Adrenal gland (tissue), 19 donors: ENCODE measurements around the gene TBC1D9. TPM values are rescaled to one million over a fixed set of nuclear protein-coding genes. Genes with fewer than 3 reads are reported as not detected.
A peak's percentile ranks its signal among the peaks of the same experiment; 100 is the strongest.

Experiments
- DNase-seq, 7 donors: peaks; one replicate each; pipeline ENCODE4 v3.0.0-alpha.2; 2019 to 2020
- H3K27ac ChIP-seq, 5 donors: fragments of 200-600 bp; sonication (generic) in 4 of 5; 1 replicate in 3 of 5; 2 replicates in 2 of 5; pipeline versions ENCODE4 v1.5.1 to v1.8.0; 2016 to 2020; ENCODE audit warnings: mild to moderate bottlenecking in 1 of 5
- H3K27me3 ChIP-seq: fragments of 200-600 bp; 2 replicates; pipeline ENCODE4 v1.8.0; 2021
- H3K36me3 ChIP-seq, 2 donors: fragments of 200-600 bp; replicated peaks in 1 of 2; 1 replicate in 1 of 2; 2 replicates in 1 of 2; pipeline versions ENCODE4 v1.5.1 to v1.8.0; 2018 to 2022
- H3K4me1 ChIP-seq, 2 donors: fragments of 200-600 bp; replicated peaks in 1 of 2; 1 replicate in 1 of 2; 2 replicates in 1 of 2; pipeline versions ENCODE4 v1.5.1 to v1.8.0; 2018 to 2021
- H3K4me3 ChIP-seq, 4 donors: fragments of 200-600 bp; sonication (generic) in 3 of 4; one replicate each; pipeline ENCODE4 v1.5.1; 2016 to 2018
- H3K9me3 ChIP-seq, 3 donors: fragments of 200-600 bp; sonication (generic) in 1 of 3; replicated peaks in 1 of 3; 1 replicate in 2 of 3; 2 replicates in 1 of 3; pipeline versions ENCODE4 v1.5.1 to v1.8.0; 2016 to 2021
- POLR2A ChIP-seq, 2 donors: fragments of 450-650 bp; IDR thresholded peaks; one replicate each; pipeline ENCODE4 v1.6.1; 2017; ENCODE audit warnings: antibody characterized with exemption in 2 of 2, mild to moderate bottlenecking in 2 of 2, moderate library complexity in 1 of 2
- WGBS, 4 donors: extraction: QIAGEN DNeasy Blood & Tissue Kit in 2 of 4; methylation state at CpG; one replicate each; pipeline versions ENCODE4 v1.1.5 to v1.1.7; 2013 to 2017; 5-methylcytosine and 5-hydroxymethylcytosine counted together
- intact Hi-C, 2 donors: fragments of 100-400 bp; cut with DNase I; formaldehyde crosslinking; loops; one replicate each; pipeline versions ENCODE4 v1.14.1 to v1.15.0; 2022 to 2023
- long read RNA-seq, 10 donors: library from polyadenylated mRNA in 3 of 10; unstranded in 2 of 10; stranded (forward) in 1 of 10; transcript quantifications; one replicate each; pipeline ENCODE4 v2.0.0 and lab custom pipeline, GENCODE V29; 2021 to 2026
- polyA plus RNA-seq, 3 donors: library from polyadenylated mRNA; stranded (reverse); fragments of 200-250 nt in 2 of 3; fragments of 350-450 nt in 1 of 3; fragmentation: Illumina TruSeq in 1 of 3; extraction: RNeasy Lipid Tissue Mini Kit (QIAGEN cat#74804) in 1 of 3; gene quantifications; one replicate each; pipeline ENCODE4 v1.2.3, GENCODE V29; 2013 to 2014
- total RNA-seq, 9 donors: library from RNA; depleted of rRNA in 4 of 9; stranded (reverse); fragments of >200 nt in 4 of 9; fragments of 120-200 nt in 1 of 9; fragmentation: NEBNext Ultra II Directional in 1 of 9; extraction: Animal tissue kit (Norgen Biotek cat#: 25700) in 1 of 9; gene quantifications; one replicate each; pipeline versions ENCODE4 v1.1.0 to v1.2.4, GENCODE V29; 2013 to 2023
- TF ChIP-seq, protein P1 (sequence below), 6 experiments: fragments of 450-650 bp in 4 of 6; fragments of 200-600 bp in 2 of 6; sonication (generic) in 1 of 6; IDR thresholded peaks; 1 replicate in 5 of 6; 2 replicates in 1 of 6; pipeline versions ENCODE4 v1.5.1 to v1.8.0; 2016 to 2021; ENCODE audit warnings: antibody characterized with exemption in 6 of 6, mild to moderate bottlenecking in 2 of 6, moderate library complexity in 1 of 6
- donor health status: healthy with polysubstance abuse.
- donor health status: Bipolar disorder and iron deficiency.
- donor health status: DM: yes; HTN: yes; CAD: no.
- donor health status: DM: no; HTN: no; CAD: no.
- donor health status: DM: no; HTN: no; CAD: no.
- donor health status: DM: yes; HTN: yes; CAD: no.

The TBC1D9 gene
- 10 to 100 TPM in 8 of 9 donors, 1 to 10 TPM in 1; 8.2 to 27.7 (median 15.6) TPM for total RNA-seq
- polyA plus RNA-seq = 10 to 100 TPM in 1 of 3 donors, 1 to 10 TPM in 2; 3.8 to 14.4 (median 7.5) TPM
- long read RNA-seq, donor 1 = 0 reads
- long read RNA-seq, donor 2, partial matches to known transcripts = 6 of 6 reads
- long read RNA-seq, donor 2, other reads (novel, unspliced or antisense) = 0 of 6 reads
- long read RNA-seq, donor 3 = 0 reads
- long read RNA-seq, donor 4 = 0 reads
- long read RNA-seq, donor 5, full-length matches to known transcripts = 18 of 26 reads
- long read RNA-seq, donor 5, partial matches to known transcripts = 6 of 26 reads
- long read RNA-seq, donor 5, other reads (novel, unspliced or antisense) = 2 of 26 reads
- long read RNA-seq, donor 6, partial matches to known transcripts = 2 of 5 reads
- long read RNA-seq, donor 6, other reads (novel, unspliced or antisense) = 3 of 5 reads
- long read RNA-seq, donor 7 = 0 reads
- long read RNA-seq, donor 8 = 0 reads
- long read RNA-seq, donor 9 = 0 reads
- long read RNA-seq, donor 10 = 0 reads

GRCh38 chr4:140756319-140757231 lies at the start of gene TBC1D9:
Gene TBC1D9 (minus strand): TSS chr4:140756385. CDS start chr4:140756045, 340 bp downstream.
- Histone ChIP-seq H3K27me3 (no peaks in the 10 kb centered on the region), H3K27ac (peak within 1 kb of the TSS; percentile 37 to 98 (median 79)), H3K4me3 (peak within 1 kb of the TSS; percentile 26 to 86 (median 46)), H3K36me3 (no peaks in the 10 kb centered on the region), H3K9me3 (no peaks in the 10 kb centered on the region), H3K4me1 (peaks cover 0 to 17% of the 10 kb centered on the region in 2 donors)
- DNase-seq = peak; percentile 73 to 89 (median 80)
- intact Hi-C loops = no loop called here
- 0% methylated on average over 13 to 73 of the region's 73 CpGs for WGBS, 4 donors
- TF ChIP-seq, protein P1, sequence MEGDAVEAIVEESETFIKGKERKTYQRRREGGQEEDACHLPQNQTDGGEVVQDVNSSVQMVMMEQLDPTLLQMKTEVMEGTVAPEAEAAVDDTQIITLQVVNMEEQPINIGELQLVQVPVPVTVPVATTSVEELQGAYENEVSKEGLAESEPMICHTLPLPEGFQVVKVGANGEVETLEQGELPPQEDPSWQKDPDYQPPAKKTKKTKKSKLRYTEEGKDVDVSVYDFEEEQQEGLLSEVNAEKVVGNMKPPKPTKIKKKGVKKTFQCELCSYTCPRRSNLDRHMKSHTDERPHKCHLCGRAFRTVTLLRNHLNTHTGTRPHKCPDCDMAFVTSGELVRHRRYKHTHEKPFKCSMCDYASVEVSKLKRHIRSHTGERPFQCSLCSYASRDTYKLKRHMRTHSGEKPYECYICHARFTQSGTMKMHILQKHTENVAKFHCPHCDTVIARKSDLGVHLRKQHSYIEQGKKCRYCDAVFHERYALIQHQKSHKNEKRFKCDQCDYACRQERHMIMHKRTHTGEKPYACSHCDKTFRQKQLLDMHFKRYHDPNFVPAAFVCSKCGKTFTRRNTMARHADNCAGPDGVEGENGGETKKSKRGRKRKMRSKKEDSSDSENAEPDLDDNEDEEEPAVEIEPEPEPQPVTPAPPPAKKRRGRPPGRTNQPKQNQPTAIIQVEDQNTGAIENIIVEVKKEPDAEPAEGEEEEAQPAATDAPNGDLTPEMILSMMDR (IDR thresholded peaks at IDR 0.05) = peak in 1 of 6 experiments; percentile 1
- peak; percentile 7 to 60 for TF ChIP-seq POLR2A (IDR thresholded peaks at IDR 0.05)

DNA sequence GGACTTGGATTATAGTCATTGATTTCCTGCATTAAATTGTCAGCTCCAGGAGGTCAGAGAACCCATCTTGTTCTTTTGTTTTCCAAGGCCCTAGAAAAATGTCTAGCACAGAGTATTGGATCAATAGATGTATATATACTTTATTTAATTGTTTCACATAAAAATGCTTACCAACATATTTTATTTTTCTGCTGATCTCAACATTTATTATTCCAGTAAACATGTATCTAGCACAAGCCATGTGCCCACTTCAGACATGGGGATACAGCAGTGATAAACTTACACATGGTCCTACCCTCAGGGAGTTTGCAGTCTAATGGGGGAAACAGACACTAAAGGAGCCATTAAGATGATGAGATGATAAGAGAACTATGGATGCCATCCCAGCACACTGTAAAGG lies 49.1 kb upstream of the TBC1D9 start:
- Histone ChIP-seq H3K9me3 (no peaks in the 10 kb centered on the region), H3K4me3 (no peak overlapping the region), H3K36me3 (no peaks in the 10 kb centered on the region), H3K27me3 (no peaks in the 10 kb centered on the region), H3K27ac (no peak overlapping the region), H3K4me1 (no peaks in the 10 kb centered on the region)
- DNase-seq = no peak
- TF ChIP-seq, protein P1 (IDR thresholded peaks at IDR 0.05) = no peak
- TF ChIP-seq POLR2A (IDR thresholded peaks at IDR 0.05) = no peak
- intact Hi-C loops = no loop called here

- intact Hi-C loops = no loop called here
- Histone ChIP-seq H3K27ac (no peak overlapping the region), H3K36me3 (no peaks in the 10 kb centered on the region), H3K9me3 (no peaks in the 10 kb centered on the region), H3K4me3 (no peak overlapping the region), H3K27me3 (no peaks in the 10 kb centered on the region), H3K4me1 (no peaks in the 10 kb centered on the region)
- TF ChIP-seq, protein P1 (IDR thresholded peaks at IDR 0.05) = no peak
- no peak for TF ChIP-seq POLR2A (IDR thresholded peaks at IDR 0.05)
- WGBS, 4 donors = 95 to 98% (median 96%) methylated on average over 5 of the region's 5 CpGs
- no peak for DNase-seq
Observed at GRCh38 chr4:140802591-140802990, 46.4 kb upstream of the TBC1D9 start.

DNA sequence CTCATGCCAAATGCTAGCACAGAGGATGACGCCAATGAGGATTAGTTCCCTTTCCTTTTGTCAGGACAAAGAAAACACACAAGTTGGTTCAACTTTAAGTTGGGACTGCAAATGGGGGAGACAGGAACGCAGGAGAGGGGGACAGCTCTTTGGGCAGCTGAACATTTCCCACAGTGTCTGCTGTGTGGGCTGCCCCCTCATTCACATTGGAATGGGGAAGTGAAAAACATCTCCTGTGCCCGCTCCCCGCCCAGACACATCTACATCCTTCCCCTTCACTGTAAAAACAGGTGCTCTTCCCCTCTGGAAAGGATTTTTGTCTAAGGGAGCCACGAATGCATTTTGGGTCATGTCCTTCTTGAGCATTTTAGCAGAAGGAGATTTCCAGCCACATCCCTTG lies 44.5 kb upstream of the TBC1D9 start:
- Histone ChIP-seq H3K4me1 (no peaks in the 10 kb centered on the region), H3K27me3 (no peaks in the 10 kb centered on the region), H3K9me3 (no peaks in the 10 kb centered on the region), H3K36me3 (no peaks in the 10 kb centered on the region), H3K27ac (peak overlapping the region in 1 of 5 donors; percentile 31), H3K4me3 (no peak overlapping the region)
- WGBS, 4 donors = 66 to 88% (median 70%) methylated on average over 5 of the region's 5 CpGs
- DNase-seq = peak in 1 of 7 donors; percentile 16
- intact Hi-C loops = no loop called here
- TF ChIP-seq, protein P1 (IDR thresholded peaks at IDR 0.05) = no peak
- no peak for TF ChIP-seq POLR2A (IDR thresholded peaks at IDR 0.05)
